Heart left ventricle (tissue), 13 donors: ENCODE results near the gene TAPT1.

Experiments
- CTCF ChIP-seq, 12 donors: fragments of 200-600 bp; sonication (generic) in 4 of 12; IDR thresholded peaks; one replicate each; pipeline versions ENCODE4 v1.5.0 to v1.8.0; 2018 to 2022; ENCODE audit warnings: antibody characterized with exemption in 12 of 12, mild to moderate bottlenecking in 5 of 12
- POLR2A ChIP-seq, 2 donors: fragments of 450-650 bp; IDR thresholded peaks; one replicate each; pipeline ENCODE4 v1.6.1; 2017; ENCODE audit warnings: antibody characterized with exemption in 2 of 2, mild to moderate bottlenecking in 2 of 2, moderate library complexity in 2 of 2
- donor health status: ischemic (EF 13 %, LVEDD 7.1; RV severe dilation, severe dysfunction).
- donor health status: DM: no; HTN: yes; CAD: no.
- donor health status: DM: no; HTN: no; CAD: no.
- donor health status: ischemic (EF 25% LVEDD 6.9; RV normal size, moderate dysfunction).
- donor health status: ischemic (EF 25% LVEDD 5.7; RV mildly dilated, moderate dysfunction).
- donor health status: ischemic (EF 35%, LVEDD 5.7; RV mildly dilated, moderate dysfunction).
- donor health status: nonischemic (EF 11% LVEDD 7.7; RV severe dilation, severe dysfunction).
- donor health status: DM: yes; HTN: yes; CAD: no.
- donor health status: PGD.
- donor health status: ischemic (EF 29% LVEDD 5.4; RV normal size, mild dysfunction).
- donor health status: nonischemic (EF 23%, LVEDD 6.1; RV moderate dilation, normal function).

DNA sequence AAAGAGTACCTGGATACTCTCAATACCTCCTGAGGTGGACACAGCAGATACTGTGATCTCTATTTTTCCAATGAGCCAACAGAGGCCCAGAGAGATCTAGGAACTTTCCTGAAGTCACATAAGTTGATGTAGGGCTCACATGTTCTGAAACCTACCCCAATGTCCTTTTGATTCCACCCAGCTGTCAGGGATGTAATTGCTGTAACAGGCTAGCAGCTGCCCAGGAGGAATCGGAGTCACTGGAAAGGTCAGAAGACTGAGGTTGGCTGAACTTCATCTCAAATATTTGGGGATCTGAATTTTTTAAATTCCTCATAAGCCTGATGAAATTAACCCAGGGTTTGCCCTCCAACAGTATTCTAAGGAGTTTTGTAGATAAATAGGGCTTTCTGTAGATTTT is 90.0 kb downstream of the TAPT1 start:
- TF ChIP-seq CTCF (IDR thresholded peaks at IDR 0.05) = no peak
- TF ChIP-seq POLR2A (IDR thresholded peaks at IDR 0.05) = no peak
